Stimulated activated CD4-positive, alpha-beta T cell treated with anti-CD3 and anti-CD28 coated beads, Interleukin-4, amount 100 ng/mL, for 1 hour (primary cell): ENCODE data around the gene IL34.
"Not testable (repeated sequence)": the region's sequence is repeated elsewhere in the genome, so short reads cannot be mapped to it uniquely, and the experiment has no call there.

Experiments used
- DNase-seq: peaks from one replicate; pipeline ENCODE4 v3.0.0-alpha.2; 2020

IL34 gene

GRCh38 chr16:70633617-70634016 lies 12.7 kb upstream of the IL34 start:
- not testable (repeated sequence) for DNase-seq

GRCh38 chr16:70634861-70635260 lies 11.5 kb upstream of the IL34 start:
- no peak for DNase-seq

- no peak for DNase-seq
These were observed 10.9 kb upstream of the IL34 start for GRCh38 chr16:70635336-70636016.

GRCh38 chr16:70638814-70639792 lies 7.3 kb upstream of the IL34 start:
- no peak for DNase-seq

- DNase-seq = no peak
These were observed 3.7 kb upstream of the IL34 start for GRCh38 chr16:70642633-70643032.

GRCh38 chr16:70643264-70643663 lies 3.1 kb upstream of the IL34 start:
- not testable (repeated sequence) for DNase-seq

GRCh38 chr16:70644763-70645597 lies 1.4 kb upstream of the IL34 start:
- DNase-seq = no peak

- DNase-seq = no peak
These were observed 1.3 kb downstream of the IL34 start for GRCh38 chr16:70647441-70648359.

- DNase-seq = no peak
These were observed 2.2 kb downstream of the IL34 start for GRCh38 chr16:70648606-70649005.

- no peak for DNase-seq
These were observed 2.9 kb downstream of the IL34 start for GRCh38 chr16:70649300-70649699.

GRCh38 chr16:70650216-70650615 lies 3.9 kb downstream of the IL34 start:
- DNase-seq = no peak

GRCh38 chr16:70651524-70651923 lies 5.2 kb downstream of the IL34 start:
- no peak for DNase-seq

- no peak for DNase-seq
These were observed 6.0 kb downstream of the IL34 start for GRCh38 chr16:70652322-70652721.

- no peak for DNase-seq
These were observed 7.0 kb downstream of the IL34 start for GRCh38 chr16:70653406-70653805.

GRCh38 chr16:70653809-70654771 lies 7.7 kb downstream of the IL34 start:
- DNase-seq = peak; percentile 75

- DNase-seq = no peak
These were observed 9.8 kb downstream of the IL34 start for GRCh38 chr16:70656065-70656711.

- DNase-seq = no peak
These were observed 10.4 kb downstream of the IL34 start for GRCh38 chr16:70656712-70657263.

GRCh38 chr16:70657956-70658355 lies 11.6 kb downstream of the IL34 start:
- no peak for DNase-seq

- DNase-seq = no peak
These were observed 12.6 kb downstream of the IL34 start for GRCh38 chr16:70658921-70659320.

- DNase-seq = no peak
These were observed 13.2 kb downstream of the IL34 start for GRCh38 chr16:70659546-70659945.
